Small intestine (tissue), 7 donors: ENCODE measurements around the gene EIF2B1. TPM values are rescaled to one million over a fixed set of nuclear protein-coding genes. Genes with fewer than 3 reads are reported as not detected.
A peak's percentile ranks its signal among the peaks of the same experiment; 100 is the strongest.

Experiments used
- DNase-seq, 2 donors: peaks; one replicate each; pipeline versions ENCODE4 v3.0.0 to v3.0.0-alpha.2; 2013
- FAIRE-seq: peaks from 2 replicates; lab custom pipeline; 2012; peaks lifted over from hg19 to GRCh38; lab: Jason Lieb, UNC
- H3K27ac ChIP-seq, 3 donors: one replicate each; pipeline ENCODE4 v1.5.1; 2013; ENCODE audit warnings: low read length in 2 of 3, mild to moderate bottlenecking in 2 of 3, control low read depth in 1 of 3, inconsistent platforms in 1 of 3, low read depth in 1 of 3, moderate library complexity in 1 of 3
- H3K27me3 ChIP-seq, 3 donors: one replicate each; pipeline ENCODE4 v1.6.1; 2013; ENCODE audit warnings: low read length in 3 of 3, inconsistent platforms in 1 of 3; ENCODE audit not compliant: control insufficient read depth in 3 of 3, insufficient read depth in 3 of 3
- H3K36me3 ChIP-seq, 3 donors: one replicate each; pipeline ENCODE4 v1.6.1; 2013; ENCODE audit warnings: low read length in 3 of 3, inconsistent platforms in 1 of 3, low read depth in 1 of 3, mild to moderate bottlenecking in 1 of 3, moderate library complexity in 1 of 3; ENCODE audit not compliant: control insufficient read depth in 3 of 3, insufficient read depth in 2 of 3
- H3K4me1 ChIP-seq, 3 donors: one replicate each; pipeline ENCODE4 v1.6.1; 2013; ENCODE audit warnings: low read length in 2 of 3, inconsistent platforms in 1 of 3, low read depth in 1 of 3, mild to moderate bottlenecking in 1 of 3, moderate library complexity in 1 of 3; ENCODE audit not compliant: control insufficient read depth in 3 of 3, insufficient read depth in 2 of 3
- H3K4me3 ChIP-seq, 3 donors: one replicate each; pipeline ENCODE4 v1.5.1; 2013; ENCODE audit warnings: low read length in 3 of 3, control low read depth in 1 of 3, inconsistent platforms in 1 of 3, low read depth in 1 of 3, mild to moderate bottlenecking in 1 of 3, moderate library complexity in 1 of 3
- H3K9me3 ChIP-seq, 2 donors: one replicate each; pipeline ENCODE4 v1.6.1; 2013; ENCODE audit warnings: low read depth in 1 of 2, low read length in 1 of 2; ENCODE audit not compliant: control insufficient read depth in 2 of 2, insufficient read depth in 1 of 2
- WGBS, 3 donors: extraction: QIAGEN DNeasy Blood & Tissue Kit; methylation state at CpG; one replicate each; pipeline ENCODE4 v1.1.7; 2013; 5-methylcytosine and 5-hydroxymethylcytosine counted together
- polyA plus RNA-seq, 4 donors: library from polyadenylated mRNA; stranded (reverse) in 3 of 4; unstranded in 1 of 4; fragments of 200-250 nt in 3 of 4; fragments of 120-200 nt in 1 of 4; gene quantifications; one replicate each; pipeline versions ENCODE4 v1.2.1 to v1.2.3, GENCODE V29; 2013
- donor health status: healthy with polysubstance abuse.
- donor health status: control.
- donor health status: control.
- donor health status: Bipolar disorder and iron deficiency.
- donor health status: healthy.

EIF2B1 gene
- polyA plus RNA-seq, 4 donors = 28.4 to 40.1 (median 30.9) TPM

DNA sequence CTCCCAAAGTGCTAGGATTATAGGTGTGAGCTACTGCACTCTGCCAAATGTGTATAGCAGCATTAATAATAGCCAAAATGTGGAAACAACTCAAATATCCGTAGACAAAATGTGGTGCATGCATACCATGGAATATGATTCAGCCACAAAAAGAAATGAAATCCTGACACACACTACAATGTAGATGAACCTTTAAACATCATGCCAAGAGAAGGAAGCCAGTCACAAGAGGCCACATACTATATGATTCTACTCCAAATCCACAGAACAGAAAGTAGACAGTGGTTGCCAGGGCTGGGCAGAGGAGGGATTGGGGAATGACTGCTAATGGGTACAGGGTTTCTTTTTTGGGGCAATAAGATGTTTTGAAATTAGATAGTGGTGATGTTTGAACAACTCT, 56.9 kb downstream of the EIF2B1 start:
- 83 to 91% (median 88%) methylated on average over 1 of the region's 1 CpG for WGBS, 3 donors
- Histone ChIP-seq H3K36me3 (peaks cover 0 to 16% (median 0%) of the 10 kb centered on the region in 3 donors), H3K27me3 (peaks cover 0 to 3% (median 0%) of the 10 kb centered on the region in 3 donors), H3K27ac (no peak overlapping the region), H3K9me3 (peaks cover 0 to 6% of the 10 kb centered on the region in 2 donors), H3K4me3 (no peak overlapping the region), H3K4me1 (no peaks in the 10 kb centered on the region)
- FAIRE-seq = no peak
- DNase-seq = no peak

GRCh38 chr12:123573870-123574269, 59.6 kb downstream of the EIF2B1 start:
- Histone ChIP-seq H3K9me3 (peaks cover 0 to 6% of the 10 kb centered on the region in 2 donors), H3K4me1 (no peaks in the 10 kb centered on the region), H3K27ac (no peak overlapping the region), H3K27me3 (peaks cover 0 to 3% (median 0%) of the 10 kb centered on the region in 3 donors), H3K4me3 (no peak overlapping the region), H3K36me3 (peaks cover 0 to 8% (median 0%) of the 10 kb centered on the region in 3 donors)
- DNase-seq (no peak), FAIRE-seq (no peak)
- 20 to 38% (median 33%) methylated on average over 4 of the region's 4 CpGs for WGBS, 3 donors

GRCh38 chr12:123572391-123572790, 61.1 kb downstream of the EIF2B1 start:
- 53 to 68% (median 61%) methylated on average over 2 of the region's 2 CpGs for WGBS, 3 donors
- Histone ChIP-seq H3K27me3 (peaks cover 0 to 3% (median 0%) of the 10 kb centered on the region in 3 donors), H3K4me3 (no peak overlapping the region), H3K27ac (no peak overlapping the region), H3K9me3 (peaks cover 0 to 6% of the 10 kb centered on the region in 2 donors), H3K36me3 (peaks cover 0 to 8% (median 0%) of the 10 kb centered on the region in 3 donors), H3K4me1 (no peaks in the 10 kb centered on the region)
- FAIRE-seq (no peak), DNase-seq (no peak)

GRCh38 chr12:123571343-123571813, 62.1 kb downstream of the EIF2B1 start:
- DNase-seq (peak; percentile 30 to 49), FAIRE-seq (no peak)
- WGBS, 3 donors = 25 to 37% (median 32%) methylated on average over 4 of the region's 4 CpGs
- Histone ChIP-seq H3K4me3 (no peak overlapping the region), H3K27me3 (peaks cover 0 to 3% (median 0%) of the 10 kb centered on the region in 3 donors), H3K27ac (no peak overlapping the region), H3K4me1 (no peaks in the 10 kb centered on the region), H3K9me3 (peaks cover 0 to 6% of the 10 kb centered on the region in 2 donors), H3K36me3 (peaks cover 0 to 5% (median 0%) of the 10 kb centered on the region in 3 donors)

Other genes with a start within 250 kb of the EIF2B1 start
- 10 to 100 TPM; 14.3 to 35.1 (median 18.6) TPM for gene KMT5A, start 249.6 kb downstream of the EIF2B1 start, polyA plus RNA-seq
- gene RILPL2, start 197.0 kb downstream of the EIF2B1 start, polyA plus RNA-seq = 1 to 10 TPM in 3 of 4 donors, under 1 TPM in 1; 0.45 to 5.1 (median 2.0) TPM
- 10 to 100 TPM; 25.0 to 51.4 (median 31.8) TPM for gene SNRNP35, start 175.5 kb downstream of the EIF2B1 start, polyA plus RNA-seq
- gene RILPL1, start 100.0 kb downstream of the EIF2B1 start, polyA plus RNA-seq = 1 to 10 TPM; 1.1 to 5.5 (median 3.7) TPM
- 100 to 1,000 TPM in 2 of 4 donors, 10 to 100 TPM in 2; 37.1 to 261 (median 125) TPM for gene TMED2, start 49.1 kb downstream of the EIF2B1 start, polyA plus RNA-seq
- 10 to 100 TPM in 2 of 4 donors, 1 to 10 TPM in 2; 8.3 to 34.1 (median 9.9) TPM for gene DDX55, start 31.6 kb downstream of the EIF2B1 start, polyA plus RNA-seq
- gene GTF2H3, start 143 bp upstream of the EIF2B1 start, polyA plus RNA-seq = 10 to 100 TPM in 2 of 4 donors, 1 to 10 TPM in 2; 6.7 to 30.6 (median 12.8) TPM
- gene TCTN2, start 37.4 kb upstream of the EIF2B1 start, polyA plus RNA-seq = 1 to 10 TPM in 2 of 4 donors, under 1 TPM in 2; 0.22 to 7.2 (median 2.0) TPM
- 10 to 100 TPM in 1 of 4 donors, 1 to 10 TPM in 3; 3.2 to 14.3 (median 6.3) TPM for gene ATP6V0A2, start 78.7 kb upstream of the EIF2B1 start, polyA plus RNA-seq
- gene DNAH10, start 128.6 kb upstream of the EIF2B1 start, polyA plus RNA-seq = under 1 TPM in 3 of 4 donors, not detected in 1; 0.22 to 0.50 (median 0.45) TPM